ENCODE data around the gene CD96.

CD96 gene

GRCh38 chr3:111681661-111682426 is 139.8 kb downstream of the CD96 start:
- no peak for FAIRE-seq

GRCh38 chr3:111684640-111685039 is 142.6 kb downstream of the CD96 start:
- no peak for FAIRE-seq

- no peak for FAIRE-seq
These were observed 146.3 kb downstream of the CD96 start for GRCh38 chr3:111688190-111688800.

- FAIRE-seq = no peak
These were observed 148.2 kb downstream of the CD96 start for GRCh38 chr3:111690242-111690641.

- FAIRE-seq = no peak
These were observed 149.4 kb downstream of the CD96 start for GRCh38 chr3:111691293-111691909.

- FAIRE-seq = no peak
These were observed 150.9 kb downstream of the CD96 start for GRCh38 chr3:111692593-111693552.

GRCh38 chr3:111694471-111694870 is 152.5 kb downstream of the CD96 start:
- FAIRE-seq = no peak

GRCh38 chr3:111695636-111696117 is 153.7 kb downstream of the CD96 start:
- no peak for FAIRE-seq

GRCh38 chr3:111700054-111700453 is 158.1 kb downstream of the CD96 start:
- no peak for FAIRE-seq

GRCh38 chr3:111701292-111701906 is 159.4 kb downstream of the CD96 start:
- FAIRE-seq = no peak
